ENCODE results near the gene DDIT4. TPM values are rescaled to one million over a fixed set of nuclear protein-coding genes. Genes with fewer than 3 reads are reported as not detected.

The DDIT4 gene
- total RNA-seq, 4 donors from 2014 or later = 93.0 to 309 (median 134) TPM

GRCh38 chr10:72316748-72317435, 43.2 kb downstream of the DDIT4 start:
- Histone ChIP-seq H3K36me3 (no peaks in the 10 kb centered on the region), H3K27me3 (no peaks in the 10 kb centered on the region), H3K9me3 (no peaks in the 10 kb centered on the region), H3K4me1 (peaks cover 55 to 63% of the 10 kb centered on the region in 2 donors), H3K4me3 (replicated peaks in 1 of 3) (no peak overlapping the region), H3K27ac (peak overlapping the region; percentile 90 to 97 (median 94))
- intact Hi-C loops (cut with DNase I) = no loop called here
- DNase-seq = peak; percentile 49 to 58
- TF ChIP-seq, protein P1, sequence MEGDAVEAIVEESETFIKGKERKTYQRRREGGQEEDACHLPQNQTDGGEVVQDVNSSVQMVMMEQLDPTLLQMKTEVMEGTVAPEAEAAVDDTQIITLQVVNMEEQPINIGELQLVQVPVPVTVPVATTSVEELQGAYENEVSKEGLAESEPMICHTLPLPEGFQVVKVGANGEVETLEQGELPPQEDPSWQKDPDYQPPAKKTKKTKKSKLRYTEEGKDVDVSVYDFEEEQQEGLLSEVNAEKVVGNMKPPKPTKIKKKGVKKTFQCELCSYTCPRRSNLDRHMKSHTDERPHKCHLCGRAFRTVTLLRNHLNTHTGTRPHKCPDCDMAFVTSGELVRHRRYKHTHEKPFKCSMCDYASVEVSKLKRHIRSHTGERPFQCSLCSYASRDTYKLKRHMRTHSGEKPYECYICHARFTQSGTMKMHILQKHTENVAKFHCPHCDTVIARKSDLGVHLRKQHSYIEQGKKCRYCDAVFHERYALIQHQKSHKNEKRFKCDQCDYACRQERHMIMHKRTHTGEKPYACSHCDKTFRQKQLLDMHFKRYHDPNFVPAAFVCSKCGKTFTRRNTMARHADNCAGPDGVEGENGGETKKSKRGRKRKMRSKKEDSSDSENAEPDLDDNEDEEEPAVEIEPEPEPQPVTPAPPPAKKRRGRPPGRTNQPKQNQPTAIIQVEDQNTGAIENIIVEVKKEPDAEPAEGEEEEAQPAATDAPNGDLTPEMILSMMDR (IDR thresholded peaks at IDR 0.05) = no peak
- no peak for TF ChIP-seq POLR2A (IDR thresholded peaks at IDR 0.05)
- 69 to 83% methylated on average over 9 to 10 of the region's 12 CpGs for WGBS, 2 donors

DNA sequence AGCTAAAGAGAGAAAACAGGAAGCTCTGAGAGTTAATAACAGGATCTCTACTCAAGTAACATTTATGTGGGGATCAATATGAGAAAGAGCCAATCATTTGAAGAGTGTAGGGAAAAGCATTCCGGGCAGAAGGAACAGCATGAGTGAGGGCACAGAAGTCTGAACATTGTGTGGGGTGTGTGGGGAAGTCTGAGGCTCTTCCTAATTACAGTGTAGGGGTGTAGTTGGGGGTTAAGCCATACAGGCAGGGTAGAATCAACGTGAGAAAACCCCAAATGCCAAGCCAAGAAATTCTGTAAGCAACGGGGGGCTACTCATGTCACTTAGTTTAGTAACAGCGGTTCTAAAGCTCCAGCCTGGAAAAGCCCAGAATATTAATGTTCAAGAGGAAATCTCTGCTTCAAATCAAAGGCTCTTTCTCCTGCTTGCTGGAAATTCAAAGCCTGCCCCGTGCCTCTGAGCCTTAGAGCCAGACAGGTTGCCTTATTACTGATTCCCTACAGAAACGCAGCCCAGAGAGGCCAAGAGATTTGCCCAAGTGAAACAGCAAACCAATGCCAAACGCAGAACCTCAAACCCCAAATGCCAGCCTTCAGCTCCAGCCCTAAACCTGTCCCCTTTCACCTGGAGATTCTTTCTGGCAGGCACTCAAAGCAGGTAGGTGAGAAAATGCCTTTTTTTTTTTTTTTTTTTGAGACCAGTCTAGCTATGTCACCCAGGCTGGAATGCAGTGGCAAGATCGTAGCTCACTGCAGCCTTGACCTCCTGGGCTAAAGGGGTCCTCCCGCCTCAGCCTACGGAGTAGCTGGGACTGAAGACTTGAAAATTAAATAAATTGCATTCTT, 44.9 kb downstream of the DDIT4 start:
- TF ChIP-seq POLR2A (IDR thresholded peaks at IDR 0.05) = no peak
- TF ChIP-seq, protein P1 (IDR thresholded peaks at IDR 0.05) = no peak
- Histone ChIP-seq H3K4me1 (peaks cover 55 to 65% of the 10 kb centered on the region in 2 donors), H3K27me3 (no peaks in the 10 kb centered on the region), H3K27ac (peak overlapping the region; percentile 95 to 97 (median 96)), H3K4me3 (replicated peaks in 1 of 3) (peak overlapping the region in 1 of 3 donors; percentile 24), H3K36me3 (no peaks in the 10 kb centered on the region), H3K9me3 (no peaks in the 10 kb centered on the region)
- intact Hi-C loops (cut with DNase I) = no loop called here
- WGBS, 2 donors = 68 to 79% methylated on average over 10 of the region's 10 CpGs
- no peak for DNase-seq

DNA sequence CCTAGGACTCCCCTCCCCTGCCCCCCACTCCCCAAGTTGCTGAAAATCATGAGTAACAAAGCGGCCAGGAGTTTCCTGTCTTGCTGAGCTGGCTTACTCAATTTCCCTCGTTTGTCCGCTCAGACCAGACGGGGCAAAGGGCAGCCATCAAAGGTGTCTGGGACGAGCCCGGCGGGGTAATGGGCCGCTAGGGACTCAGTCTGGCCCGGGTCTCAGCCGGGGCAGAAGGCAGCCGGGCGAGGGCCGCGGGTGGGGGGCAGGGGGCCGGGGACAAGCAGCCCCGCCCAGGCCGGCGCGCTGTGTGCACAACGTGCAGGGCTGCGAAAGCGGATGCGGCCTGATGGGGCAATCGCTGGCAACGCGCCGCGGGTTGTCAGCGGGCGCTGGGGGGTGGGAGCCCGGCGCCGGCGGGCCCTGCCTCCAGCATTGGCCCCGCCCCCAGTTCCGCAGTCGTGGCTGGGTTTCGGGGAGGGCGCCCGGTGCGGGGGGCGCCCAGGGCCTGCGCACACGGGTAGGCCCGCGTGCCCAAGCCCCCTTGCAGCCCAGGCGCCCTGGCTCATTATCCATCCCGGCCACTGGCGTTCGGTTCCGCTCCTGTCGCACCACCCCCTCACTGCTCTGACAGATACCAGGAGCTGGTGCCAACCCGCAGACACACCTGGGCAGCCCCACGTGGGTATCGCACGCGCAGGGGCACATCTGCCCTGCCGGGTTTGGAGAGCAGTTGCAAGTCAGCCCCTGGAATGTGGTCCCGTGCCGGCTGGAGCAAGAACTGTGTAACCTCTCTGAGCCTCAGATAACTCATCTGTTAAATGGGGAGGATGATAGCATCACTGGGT, 45.9 kb downstream of the DDIT4 start:
- intact Hi-C loops (cut with DNase I) = no loop called here
- WGBS, 2 donors = 9 to 10% methylated on average over 16 to 26 of the region's 60 CpGs
- no peaks in the 10 kb centered on the region for H3K27me3 ChIP-seq

GRCh38 chr10:72320676-72321247, 47.0 kb downstream of the DDIT4 start:
- Histone ChIP-seq H3K4me1 (peaks cover 56 to 68% of the 10 kb centered on the region in 2 donors), H3K36me3 (no peaks in the 10 kb centered on the region), H3K9me3 (no peaks in the 10 kb centered on the region), H3K27ac (peak overlapping the region; percentile 95 to 97 (median 96)), H3K27me3 (no peaks in the 10 kb centered on the region), H3K4me3 (replicated peaks in 1 of 3) (no peak overlapping the region)
- TF ChIP-seq, protein P1 (IDR thresholded peaks at IDR 0.05) = no peak
- no peak for TF ChIP-seq POLR2A (IDR thresholded peaks at IDR 0.05)
- peak in 1 of 2 donors; percentile 48 for DNase-seq
- intact Hi-C loops (cut with DNase I) = no loop called here
- WGBS, 2 donors = 49 to 81% methylated on average over 9 to 12 of the region's 12 CpGs

More for the DNA sequence above, 45.9 kb downstream of the DDIT4 start:
- no peaks in the 10 kb centered on the region for H3K9me3 ChIP-seq
- peak overlapping the region in 1 of 3 donors; percentile 24 for H3K4me3 ChIP-seq (replicated peaks in 1 of 3)
- H3K27ac ChIP-seq = peak overlapping the region; percentile 95 to 97 (median 96)
- DNase-seq = peak; percentile 95
- H3K36me3 ChIP-seq = no peaks in the 10 kb centered on the region
- peaks cover 55 to 68% of the 10 kb centered on the region in 2 donors for H3K4me1 ChIP-seq
- peak in 1 of 2 donors; percentile 64 for TF ChIP-seq POLR2A (IDR thresholded peaks at IDR 0.05)
- TF ChIP-seq, protein P1 (IDR thresholded peaks at IDR 0.05) = peak in 1 of 6 experiments; percentile 11
